GM18498 (cell line): ENCODE measurements around the gene HHATL.

Source experiments
- ATAC-seq: cut with Tn5 transposase; IDR thresholded peaks from one replicate; pipeline ENCODE4 v1.9.1; 2021; ENCODE audit warnings: mild to moderate bottlenecking, moderate library complexity; ENCODE audit not compliant: unreplicated experiment

Gene HHATL

DNA sequence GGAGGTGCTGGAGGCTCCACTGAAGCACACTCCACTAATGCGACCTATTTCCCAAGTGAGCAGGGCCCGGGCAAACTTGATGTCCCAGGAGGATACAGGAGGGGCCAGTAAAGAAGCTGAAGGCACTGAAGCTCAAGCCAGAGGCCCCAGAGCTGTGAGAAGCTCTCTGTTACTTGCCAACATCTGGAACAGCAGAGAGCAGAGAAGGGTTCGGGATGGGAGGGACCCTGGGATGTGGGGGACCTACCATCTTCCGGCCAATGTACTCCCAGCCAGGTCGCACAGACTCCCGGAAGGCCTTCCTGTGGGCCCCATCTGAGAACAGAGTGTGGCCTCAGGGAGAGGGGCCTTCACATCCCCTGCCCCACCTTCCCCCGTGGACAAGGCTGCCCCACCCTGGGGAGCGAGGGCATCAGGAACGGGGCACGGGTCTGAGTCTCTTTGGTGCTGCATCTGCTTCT, 3.1 kb downstream of the HHATL start:
- no peak for ATAC-seq

DNA sequence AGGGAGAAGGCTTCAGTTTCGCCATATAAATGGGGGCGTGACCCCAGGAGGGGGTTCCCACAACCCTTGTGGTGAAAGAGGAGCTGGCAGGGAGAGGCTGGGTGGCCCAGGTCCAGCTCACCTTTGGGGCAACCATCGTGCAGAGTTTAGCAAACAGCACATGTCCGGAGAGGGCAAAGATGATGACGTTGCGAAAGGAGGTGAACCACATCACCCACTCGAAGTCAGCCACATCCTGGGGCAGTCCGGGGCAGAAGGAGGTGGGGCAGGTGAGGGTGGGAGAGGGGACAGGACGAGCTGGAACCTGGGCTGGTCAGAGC, 3.7 kb downstream of the HHATL start:
- no peak for ATAC-seq

DNA sequence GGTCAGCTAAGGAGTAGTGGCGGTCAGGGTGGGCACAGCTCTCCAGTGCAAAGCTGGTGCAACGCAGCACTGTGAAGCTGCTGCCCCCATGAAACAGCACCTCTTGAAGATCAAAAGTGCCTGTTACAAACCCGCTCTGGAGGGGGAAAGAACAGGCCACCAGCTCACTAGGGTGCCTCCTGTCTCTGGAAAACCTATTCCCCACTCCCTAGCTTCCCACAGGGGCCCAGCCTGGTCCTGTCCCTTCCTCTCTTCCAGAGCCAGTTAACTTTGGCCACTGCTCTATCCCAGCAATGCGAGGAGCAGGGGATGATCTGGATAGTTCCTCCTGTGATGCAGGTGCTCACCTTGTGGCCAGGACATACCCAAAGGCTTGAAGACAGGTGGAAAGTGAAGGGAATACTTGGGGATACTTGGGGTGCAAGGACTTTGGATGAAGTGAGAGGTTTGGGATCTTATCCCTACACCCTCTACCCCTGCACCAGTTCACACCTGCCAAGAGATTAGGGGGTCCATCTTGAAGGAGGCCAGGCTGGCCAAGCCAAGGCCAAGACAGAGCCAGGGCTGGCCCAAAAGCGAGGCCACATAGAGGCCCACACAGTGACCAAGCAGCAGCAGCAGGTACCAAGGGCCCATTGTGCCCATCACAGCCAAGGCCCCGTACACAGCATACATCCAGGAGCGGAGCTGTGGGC, 4.2 kb downstream of the HHATL start:
- ATAC-seq, result no peak

- ATAC-seq, result no peak
Measured at GRCh38 chr3:42697289-42698051, 5.1 kb downstream of the HHATL start.

GRCh38 chr3:42696356-42697288, 6.0 kb downstream of the HHATL start:
- no peak for ATAC-seq

- no peak for ATAC-seq
Measured at GRCh38 chr3:42694366-42694765, 8.2 kb downstream of the HHATL start.

GRCh38 chr3:42693530-42693930, 9.1 kb downstream of the HHATL start:
- ATAC-seq, result no peak

GRCh38 chr3:42692667-42693529, 9.7 kb downstream of the HHATL start:
- ATAC-seq, result no peak

DNA sequence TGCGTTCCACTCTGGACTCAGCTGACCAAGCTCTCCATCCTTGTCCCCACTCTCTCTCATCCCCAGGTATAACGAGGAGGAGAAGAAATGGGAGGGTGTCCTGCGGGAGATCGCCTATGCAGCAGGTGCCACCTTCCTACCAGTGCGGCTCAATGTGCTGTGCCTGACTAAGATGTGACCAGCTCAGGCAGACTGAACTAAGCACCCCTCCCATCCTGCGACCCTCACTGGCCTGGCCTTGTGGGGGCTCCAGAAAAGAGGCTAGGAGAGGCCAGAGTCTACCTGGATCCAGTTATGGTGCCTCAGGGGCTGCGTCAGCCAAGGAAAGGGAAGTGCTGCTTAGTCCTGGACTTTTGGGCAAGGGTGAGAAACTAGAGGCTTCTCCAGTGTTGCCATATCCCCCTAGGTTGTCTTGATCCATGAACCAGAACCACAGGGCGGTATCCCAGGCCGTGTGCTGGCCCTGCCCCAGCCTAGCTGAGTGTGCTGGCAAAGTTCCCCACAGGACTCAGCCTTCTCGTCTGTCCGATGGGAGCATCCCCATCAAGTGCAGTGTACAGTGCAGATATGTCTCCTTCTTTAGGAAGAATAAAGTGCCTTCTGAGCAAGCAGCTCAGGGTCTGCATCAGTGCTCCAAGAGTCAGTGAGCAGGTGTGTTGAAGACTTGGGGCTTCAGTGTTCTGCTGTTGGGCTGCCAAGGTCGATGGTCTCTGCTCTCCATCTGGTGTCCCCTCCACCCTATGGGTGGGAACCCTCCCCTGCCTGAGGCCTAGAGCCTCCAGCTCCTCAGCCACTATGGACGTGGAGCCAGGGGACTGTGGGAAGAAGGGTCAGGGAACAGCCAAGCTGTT, 10.6 kb downstream of the HHATL start:
- no peak for ATAC-seq

DNA sequence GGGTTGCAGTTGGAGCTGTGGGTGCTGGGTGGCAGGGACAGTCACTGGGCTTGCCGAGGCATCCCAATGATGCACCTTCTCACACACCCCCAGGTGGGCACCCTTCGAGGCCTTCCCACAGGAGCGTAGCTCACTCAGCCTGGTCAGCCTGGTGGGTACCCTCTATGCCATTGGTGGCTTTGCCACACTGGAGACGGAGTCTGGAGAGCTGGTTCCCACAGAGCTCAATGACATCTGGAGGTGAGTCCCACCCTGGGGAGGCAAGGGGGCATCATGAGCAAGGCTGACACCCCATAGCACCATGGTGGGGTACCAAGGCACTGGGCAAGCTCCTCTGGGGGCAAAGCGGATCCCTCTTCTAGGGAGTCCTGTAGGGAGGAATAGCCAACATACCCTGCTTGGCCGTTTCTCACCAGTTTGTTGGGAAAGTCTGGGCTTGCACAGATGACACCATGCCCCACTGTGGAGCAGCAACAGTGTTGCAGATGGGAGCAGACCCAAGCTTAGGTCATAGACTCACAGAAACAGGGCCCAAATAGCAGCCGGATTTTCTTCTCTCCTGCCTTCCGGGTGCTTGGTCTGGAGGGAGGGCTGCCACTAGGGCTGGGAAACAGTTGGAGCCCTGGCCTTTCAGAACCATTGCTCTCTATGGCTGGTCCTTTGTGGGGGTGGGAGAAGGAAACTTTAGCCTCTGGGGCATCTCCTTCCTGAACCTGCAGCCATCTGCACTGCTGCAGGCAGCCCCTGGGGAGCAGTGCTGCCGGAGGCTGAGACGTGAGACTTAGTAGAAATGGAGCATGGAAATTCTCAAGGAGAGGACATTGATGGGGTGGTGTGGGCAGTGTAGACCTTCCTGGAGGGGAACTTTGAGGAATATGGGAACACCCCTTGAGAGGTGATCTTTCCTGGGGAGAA, 11.6 kb downstream of the HHATL start:
- ATAC-seq, result no peak

DNA sequence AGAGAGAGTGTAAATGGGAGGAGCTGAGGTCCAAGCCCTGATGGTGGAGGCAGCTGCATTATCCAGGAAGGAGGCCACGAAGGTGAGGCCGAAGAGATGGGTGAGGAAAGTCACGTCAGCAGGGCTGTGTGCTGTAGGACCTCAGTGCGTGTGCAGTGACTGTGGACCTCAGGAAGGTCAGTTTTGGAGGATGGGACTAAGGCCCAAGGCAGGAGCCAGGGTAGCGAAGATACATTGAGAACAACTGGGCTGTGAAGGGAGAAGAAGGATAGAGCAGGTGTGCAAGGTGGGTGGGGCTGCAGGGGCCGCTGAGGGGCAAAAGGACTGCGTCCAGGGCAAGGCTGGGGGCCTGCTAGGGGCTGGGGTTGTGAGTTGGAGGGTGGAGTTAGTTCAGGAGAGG, 12.4 kb downstream of the HHATL start:
- no peak for ATAC-seq

DNA sequence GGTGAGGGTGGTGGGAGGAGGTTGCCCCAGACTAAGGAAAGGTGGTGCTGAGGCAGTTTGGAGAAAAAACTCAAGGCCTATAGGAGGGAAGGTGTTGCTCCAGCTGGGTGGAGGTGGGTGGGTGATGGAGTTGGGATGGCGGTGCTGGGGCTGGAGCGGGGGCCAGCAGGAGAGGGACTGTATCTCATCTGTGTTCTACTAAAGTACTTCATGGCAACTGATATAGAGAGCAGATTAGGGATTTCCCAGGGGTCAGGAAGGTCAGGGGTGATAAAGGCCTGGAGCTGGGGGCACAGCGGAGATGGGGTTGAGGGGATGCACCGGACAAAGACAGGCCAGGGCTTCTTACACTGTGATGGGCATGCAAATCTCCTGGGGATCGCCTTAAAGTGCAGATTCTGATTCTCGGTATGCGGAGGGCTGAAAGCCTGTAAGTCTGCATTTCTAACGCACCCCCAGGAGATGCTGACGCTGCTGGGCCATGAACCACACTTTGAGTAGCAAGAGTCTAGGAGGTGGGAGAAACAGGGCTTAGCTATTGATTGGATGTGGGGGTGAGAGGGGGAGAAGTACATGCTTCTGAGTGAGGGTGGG, 13.1 kb downstream of the HHATL start:
- ATAC-seq, result no peak

DNA sequence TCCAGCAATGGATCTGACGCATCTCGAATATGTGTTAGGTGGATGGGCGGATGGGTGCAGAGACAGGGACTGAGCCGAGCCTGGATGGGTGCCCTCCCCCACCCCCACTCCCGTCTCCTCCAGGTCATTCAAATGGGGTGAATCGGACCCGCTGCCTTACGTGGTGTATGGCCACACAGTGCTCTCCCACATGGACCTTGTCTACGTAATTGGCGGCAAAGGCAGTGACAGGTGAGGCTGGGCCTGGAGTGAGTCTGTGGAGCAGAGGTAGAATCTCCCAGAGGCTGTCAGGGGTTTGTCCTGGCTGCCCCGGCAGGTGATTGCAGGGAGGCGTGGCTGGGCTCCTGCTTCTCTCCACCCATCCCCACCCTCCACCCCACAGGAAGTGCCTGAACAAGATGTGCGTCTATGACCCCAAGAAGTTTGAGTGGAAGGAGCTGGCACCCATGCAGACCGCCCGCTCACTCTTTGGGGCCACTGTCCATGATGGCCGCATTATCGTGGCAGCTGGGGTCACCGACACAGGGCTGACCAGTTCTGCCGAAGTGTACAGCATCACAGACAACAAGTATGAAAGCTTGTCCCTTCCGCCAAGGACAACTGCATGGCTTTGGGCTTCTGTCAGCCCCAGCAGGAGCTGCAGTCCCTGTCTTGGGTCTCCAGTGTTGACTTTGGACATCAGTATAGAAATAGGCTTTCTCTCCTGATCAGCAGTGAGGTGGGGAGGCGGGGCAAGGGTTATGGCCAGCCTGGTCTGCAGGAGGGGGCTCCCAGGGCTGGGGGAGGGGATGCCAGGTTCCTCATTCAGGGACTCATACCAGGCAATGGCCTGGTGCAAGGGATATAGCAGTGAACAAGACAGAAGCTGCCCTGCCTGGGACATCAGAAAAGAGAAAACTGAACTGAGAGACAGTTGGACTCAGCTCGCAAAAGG, 13.8 kb downstream of the HHATL start:
- ATAC-seq, result no peak

- ATAC-seq, result no peak
Measured at GRCh38 chr3:42688016-42688415, 14.6 kb downstream of the HHATL start.

DNA sequence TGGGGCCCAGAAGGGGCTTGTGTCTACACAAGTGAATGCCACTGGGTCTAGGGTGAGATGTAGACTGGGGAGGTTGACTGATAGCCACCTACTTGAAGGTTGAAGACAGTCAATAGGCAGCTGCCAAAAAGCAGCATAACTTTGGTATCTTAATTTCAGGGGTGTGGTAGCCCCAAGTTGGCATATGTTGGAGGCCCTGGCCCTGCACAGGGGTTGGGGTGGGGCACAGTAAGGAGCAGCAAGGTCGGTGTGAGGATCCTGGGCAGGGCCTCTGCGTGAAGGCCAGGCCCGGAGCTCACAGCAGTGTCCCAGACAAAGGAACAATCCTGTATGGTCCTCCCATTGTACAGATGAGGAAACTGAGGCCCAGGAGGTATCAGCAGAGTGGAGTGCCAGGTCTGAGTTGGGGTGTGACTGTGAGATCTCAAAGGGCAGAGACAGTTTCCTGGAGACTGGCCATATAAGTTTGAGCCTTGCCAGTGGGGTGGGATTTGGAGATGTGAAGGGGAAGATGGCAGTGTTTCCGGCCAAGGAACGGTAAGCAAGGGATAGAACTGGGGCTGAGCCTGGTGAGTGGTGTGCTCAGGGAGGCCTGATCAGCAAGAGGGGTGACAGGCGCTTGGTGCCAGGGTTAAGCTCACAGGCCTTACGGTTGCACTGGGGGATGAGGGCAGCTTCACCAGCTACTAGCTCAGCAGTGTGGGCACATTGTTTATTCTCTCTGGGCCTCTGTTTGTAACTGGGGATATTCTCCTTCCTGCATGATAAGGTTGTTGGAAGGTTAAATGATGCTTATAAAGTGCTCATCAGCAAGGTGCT, 15.6 kb downstream of the HHATL start:
- ATAC-seq, result no peak
